ENCODE results near the gene ITGAE.
"Not testable (repeated sequence)": the region's sequence is repeated elsewhere in the genome, so short reads cannot be mapped to it uniquely, and the experiment has no call there.

Gene ITGAE

GRCh38 chr17:3792481-3792880, 8.5 kb downstream of the ITGAE start:
- TF ChIP-seq EZH2 (optimal IDR thresholded peaks at IDR 0.05; ENCODE audit: low read depth, low read length), result no peak
- TF ChIP-seq CTCF (IDR thresholded peaks at IDR 0.05; ENCODE audit: low read length), result no peak
- H2AFZ ChIP-seq (ENCODE audit: low read length), result no peak overlapping the region
- no peaks in the 10 kb centered on the region; the same call in 1 of the 2 replicates for H3F3A ChIP-seq (ENCODE audit: insufficient read depth, low read length)
- no peak overlapping the region for H3K27ac ChIP-seq (ENCODE audit: low read length)
- H4K20me1 ChIP-seq (ENCODE audit: insufficient read depth, low read length), result no peaks in the 10 kb centered on the region
- no peak overlapping the region for H3K4me3 ChIP-seq (ENCODE audit: low read length)
- H3K9me3 ChIP-seq (replicated peaks; ENCODE audit: insufficient read depth, low read length), result no peaks in the 10 kb centered on the region
- H3K27me3 ChIP-seq (replicated peaks; ENCODE audit: insufficient read depth, low read length), result no peaks in the 10 kb centered on the region
- no peak for DNase-seq
- H3K4me2 ChIP-seq (ENCODE audit: low read depth, low read length), result no peak overlapping the region
- H3K9ac ChIP-seq (ENCODE audit: low read length), result no peak overlapping the region
- H3K4me1 ChIP-seq (ENCODE audit: low read length), result no peaks in the 10 kb centered on the region
- H3K79me2 ChIP-seq (ENCODE audit: low read length), result no peaks in the 10 kb centered on the region
- no peaks in the 10 kb centered on the region for H3K36me3 ChIP-seq (replicated peaks; ENCODE audit: insufficient read depth, low read length)
- no peaks in the 10 kb centered on the region for H3K9me2 ChIP-seq (replicated peaks; ENCODE audit: insufficient read depth, low read length)

GRCh38 chr17:3788200-3788599, 12.8 kb downstream of the ITGAE start:
- H3K9me2 ChIP-seq (replicated peaks; ENCODE audit: insufficient read depth, low read length), result no peaks in the 10 kb centered on the region
- no peaks in the 10 kb centered on the region for H3K9me3 ChIP-seq (replicated peaks; ENCODE audit: insufficient read depth, low read length)
- H3K36me3 ChIP-seq (replicated peaks; ENCODE audit: insufficient read depth, low read length), result no peaks in the 10 kb centered on the region
- no peaks in the 10 kb centered on the region for H3K27me3 ChIP-seq (replicated peaks; ENCODE audit: insufficient read depth, low read length)
- peak; percentile 84 for DNase-seq
- no peaks in the 10 kb centered on the region for H3K79me2 ChIP-seq (ENCODE audit: low read length)
- TF ChIP-seq CTCF (IDR thresholded peaks at IDR 0.05; ENCODE audit: low read length), result no peak
- TF ChIP-seq EZH2phosphoT487 (IDR thresholded peaks at IDR 0.05; ENCODE audit: low read length), result no peak
- no peak for TF ChIP-seq EZH2 (optimal IDR thresholded peaks at IDR 0.05; ENCODE audit: low read depth, low read length)
- H3K9ac ChIP-seq (ENCODE audit: low read length), result no peak overlapping the region
- H3K4me3 ChIP-seq (ENCODE audit: low read length), result no peak overlapping the region
- no peaks in the 10 kb centered on the region for H4K20me1 ChIP-seq (ENCODE audit: insufficient read depth, low read length)
- H3K4me2 ChIP-seq (ENCODE audit: low read depth, low read length), result no peak overlapping the region
- peak overlapping the region; percentile 29; the same call in 1 of the 2 replicates for H3K27ac ChIP-seq (ENCODE audit: low read length)
- H2AFZ ChIP-seq (ENCODE audit: low read length), result no peak overlapping the region
- no peaks in the 10 kb centered on the region; the same call in 1 of the 2 replicates for H3F3A ChIP-seq (ENCODE audit: insufficient read depth, low read length)
- no peaks in the 10 kb centered on the region for H3K4me1 ChIP-seq (ENCODE audit: low read length)

GRCh38 chr17:3785323-3785722, 15.7 kb downstream of the ITGAE start:
- H3K4me2 ChIP-seq (ENCODE audit: low read depth, low read length); H3K9me3 ChIP-seq (replicated peaks; ENCODE audit: insufficient read depth, low read length); H3K36me3 ChIP-seq (replicated peaks; ENCODE audit: insufficient read depth, low read length); H3K27ac ChIP-seq (ENCODE audit: low read length); H3K9ac ChIP-seq (ENCODE audit: low read length); DNase-seq; H3K27me3 ChIP-seq (replicated peaks; ENCODE audit: insufficient read depth, low read length); H3K9me2 ChIP-seq (replicated peaks; ENCODE audit: insufficient read depth, low read length); H3K4me1 ChIP-seq (ENCODE audit: low read length); H4K20me1 ChIP-seq (ENCODE audit: insufficient read depth, low read length); H2AFZ ChIP-seq (ENCODE audit: low read length); H3K4me3 ChIP-seq (ENCODE audit: low read length); H3K79me2 ChIP-seq (ENCODE audit: low read length); H3F3A ChIP-seq (ENCODE audit: insufficient read depth, low read length): not testable (repeated sequence)

- Histone ChIP-seq H3K9me2 (replicated peaks; ENCODE audit: insufficient read depth, low read length) (no peaks in the 10 kb centered on the region), H3K4me2 (ENCODE audit: low read depth, low read length) (no peak overlapping the region), H2AFZ (ENCODE audit: low read length) (no peak overlapping the region), H3K79me2 (ENCODE audit: low read length) (no peaks in the 10 kb centered on the region), H3K36me3 (replicated peaks; ENCODE audit: insufficient read depth, low read length) (no peaks in the 10 kb centered on the region), H3K27ac (ENCODE audit: low read length) (no peak overlapping the region), H3K27me3 (replicated peaks; ENCODE audit: insufficient read depth, low read length) (no peaks in the 10 kb centered on the region), H4K20me1 (ENCODE audit: insufficient read depth, low read length) (no peaks in the 10 kb centered on the region), H3F3A (ENCODE audit: insufficient read depth, low read length) (no peaks in the 10 kb centered on the region), H3K4me1 (ENCODE audit: low read length) (no peaks in the 10 kb centered on the region), H3K4me3 (ENCODE audit: low read length) (no peak overlapping the region), H3K9ac (ENCODE audit: low read length) (no peak overlapping the region), H3K9me3 (replicated peaks; ENCODE audit: insufficient read depth, low read length) (no peaks in the 10 kb centered on the region)
- TF ChIP-seq CTCF (IDR thresholded peaks at IDR 0.05; ENCODE audit: low read length) (no peak), EZH2phosphoT487 (IDR thresholded peaks at IDR 0.05; ENCODE audit: low read length) (no peak), EZH2 (optimal IDR thresholded peaks at IDR 0.05; ENCODE audit: low read depth, low read length) (no peak)
- no peak for DNase-seq
Observed at GRCh38 chr17:3782751-3783150, 18.2 kb downstream of the ITGAE start.
